GM19467 (cell line): ENCODE data around the gene YY2.
"Not testable (repeated sequence)": the region's sequence is repeated elsewhere in the genome, so short reads cannot be mapped to it uniquely, and the experiment has no call there.

ENCODE experiments used
- ATAC-seq: cut with Tn5 transposase; IDR thresholded peaks from one replicate; pipeline ENCODE4 v1.9.1; 2021; ENCODE audit warnings: mild to moderate bottlenecking, moderate library complexity; ENCODE audit not compliant: unreplicated experiment

The YY2 gene

GRCh38 chrX:21855937-21856415 is at the start of gene YY2:
YY2 (plus strand) TSS chrX:21855987; CDS start chrX:21856485, 498 bp downstream.
- no peak for ATAC-seq

DNA sequence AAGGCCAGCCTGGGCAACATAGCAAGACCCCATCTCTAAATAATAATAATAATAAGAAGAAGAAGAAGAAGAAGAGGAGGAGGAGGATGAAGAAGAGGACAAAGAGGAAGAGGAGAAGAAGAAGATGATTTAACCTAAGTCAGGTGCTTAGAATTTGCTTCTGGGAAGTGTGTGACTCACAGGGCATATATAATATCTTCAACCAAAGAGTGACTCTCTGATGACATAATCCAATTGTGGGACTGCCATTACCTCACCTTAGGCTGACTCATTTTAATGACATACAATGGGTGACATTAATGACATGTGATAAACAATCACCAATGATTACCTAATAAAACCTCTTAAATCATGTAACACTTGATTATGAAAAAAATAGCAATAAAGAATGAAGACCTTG is 49.1 kb upstream of the YY2 start:
- ATAC-seq: no peak

DNA sequence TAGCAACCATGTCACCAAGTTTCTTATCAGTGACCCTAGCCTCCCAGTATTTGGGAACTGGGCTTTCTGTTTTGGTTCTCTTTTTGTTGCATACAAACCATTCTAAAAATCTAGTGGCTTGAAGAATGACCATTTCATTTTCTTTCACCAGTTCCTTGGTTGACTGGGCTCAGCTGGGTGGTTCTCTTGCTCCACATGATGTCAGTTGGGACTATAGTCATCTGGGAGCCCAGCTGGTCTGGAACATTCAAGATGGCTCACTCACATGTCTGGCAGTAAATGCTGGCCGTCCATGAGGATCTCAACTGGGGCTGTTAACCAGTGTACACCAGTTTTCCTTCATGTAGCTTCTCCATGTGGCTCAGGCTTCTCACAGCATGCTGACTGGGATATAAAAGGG is 44.0 kb upstream of the YY2 start:
- ATAC-seq: no peak

- ATAC-seq: no peak
Measured at GRCh38 chrX:21812628-21813027, 43.2 kb upstream of the YY2 start.

DNA sequence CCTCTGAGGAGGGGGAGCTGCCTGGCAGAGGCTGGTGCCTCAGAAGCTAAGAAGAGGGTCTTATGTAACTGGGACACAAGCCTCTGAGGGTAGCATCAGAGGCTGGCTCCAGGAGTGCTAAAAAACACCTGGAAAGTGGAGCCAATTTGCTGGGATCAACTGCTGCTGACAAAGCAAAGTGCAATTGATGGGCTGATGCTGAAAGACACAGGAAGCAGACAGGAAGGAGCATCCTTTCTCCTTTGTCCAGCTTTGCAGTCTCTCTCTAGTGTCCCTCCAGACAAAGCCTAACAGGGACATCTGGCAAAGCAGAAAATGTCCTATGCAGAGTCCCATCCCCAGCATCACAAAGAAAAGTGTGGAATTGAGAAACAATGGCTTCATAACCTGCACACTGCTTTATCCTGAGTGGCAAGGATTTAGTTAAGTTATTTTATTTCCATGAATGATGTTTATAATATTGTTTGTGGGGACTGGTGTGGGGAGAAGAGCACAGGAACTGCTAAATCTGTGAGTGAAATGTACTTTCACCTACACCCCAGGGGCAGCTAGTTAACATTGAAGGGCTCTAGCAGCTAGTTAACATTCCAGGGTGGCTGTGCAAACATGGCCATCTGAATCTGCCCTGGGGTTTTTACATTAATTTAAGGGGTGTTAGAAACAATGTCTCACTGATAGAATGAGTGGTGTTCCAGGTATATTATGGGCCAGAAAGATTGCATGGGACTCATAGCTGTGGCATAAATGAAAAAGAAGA is 42.0 kb upstream of the YY2 start:
- ATAC-seq: no peak

GRCh38 chrX:21816136-21816535 is 39.7 kb upstream of the YY2 start:
- ATAC-seq: no peak

DNA sequence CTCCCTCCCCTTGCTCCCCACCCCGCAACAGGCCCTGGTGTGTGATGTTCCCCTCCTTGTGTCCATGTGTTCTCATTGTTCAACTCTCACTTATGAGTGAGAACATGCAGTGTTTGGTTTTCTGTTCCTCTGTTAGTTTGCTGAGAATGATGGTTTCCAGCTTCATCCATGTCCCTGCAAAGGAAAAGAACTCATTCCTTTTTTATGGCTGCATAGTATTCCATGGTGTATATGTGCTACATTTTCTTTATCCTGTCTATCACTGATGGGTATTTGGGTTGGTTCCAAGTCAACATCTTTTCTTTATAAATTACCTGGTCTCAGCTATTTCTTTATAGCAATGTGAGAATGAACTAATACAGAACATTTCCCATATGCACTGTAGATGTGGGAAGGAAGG is 35.6 kb upstream of the YY2 start:
- ATAC-seq: not testable (repeated sequence)

- no peak for ATAC-seq
Measured at GRCh38 chrX:21821875-21822274, 33.9 kb upstream of the YY2 start.

DNA sequence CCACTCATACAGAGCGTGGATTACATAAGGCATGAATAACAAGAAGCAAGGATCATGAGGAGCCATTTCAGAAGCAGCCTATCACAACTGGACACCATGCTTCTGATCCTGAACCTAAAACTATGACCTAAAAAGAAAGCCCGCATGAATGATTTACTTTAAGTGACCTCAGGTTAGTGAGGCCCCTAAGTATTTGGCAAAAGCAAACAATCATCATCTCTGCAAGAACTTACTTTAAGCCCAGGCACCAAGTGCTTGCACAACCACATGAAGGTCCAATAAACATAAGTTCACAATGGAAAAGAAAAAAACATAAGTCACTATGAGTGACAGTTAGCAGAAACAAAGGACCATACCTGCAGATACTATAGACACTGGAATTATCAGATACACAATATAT is 24.3 kb upstream of the YY2 start:
- ATAC-seq: no peak

GRCh38 chrX:21837056-21837455 is 18.7 kb upstream of the YY2 start:
- ATAC-seq: no peak

DNA sequence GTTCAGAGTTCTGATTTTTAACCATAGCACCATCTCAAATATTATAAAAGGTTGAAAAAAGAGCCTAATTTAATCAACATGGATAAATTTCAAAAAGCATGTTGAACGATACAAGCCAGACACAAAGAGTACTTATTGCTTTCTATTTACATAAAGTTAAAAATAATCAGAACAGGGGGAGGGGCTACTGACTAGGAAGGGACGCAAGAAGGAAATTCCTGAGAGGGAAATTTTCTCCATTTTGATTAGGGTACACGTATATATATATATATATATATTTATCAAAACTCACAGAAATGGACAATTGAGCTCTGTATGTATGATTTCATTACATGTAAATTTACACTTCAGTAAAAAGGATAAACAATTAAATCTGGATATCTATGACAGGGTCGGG is 16.9 kb upstream of the YY2 start:
- ATAC-seq: no peak

DNA sequence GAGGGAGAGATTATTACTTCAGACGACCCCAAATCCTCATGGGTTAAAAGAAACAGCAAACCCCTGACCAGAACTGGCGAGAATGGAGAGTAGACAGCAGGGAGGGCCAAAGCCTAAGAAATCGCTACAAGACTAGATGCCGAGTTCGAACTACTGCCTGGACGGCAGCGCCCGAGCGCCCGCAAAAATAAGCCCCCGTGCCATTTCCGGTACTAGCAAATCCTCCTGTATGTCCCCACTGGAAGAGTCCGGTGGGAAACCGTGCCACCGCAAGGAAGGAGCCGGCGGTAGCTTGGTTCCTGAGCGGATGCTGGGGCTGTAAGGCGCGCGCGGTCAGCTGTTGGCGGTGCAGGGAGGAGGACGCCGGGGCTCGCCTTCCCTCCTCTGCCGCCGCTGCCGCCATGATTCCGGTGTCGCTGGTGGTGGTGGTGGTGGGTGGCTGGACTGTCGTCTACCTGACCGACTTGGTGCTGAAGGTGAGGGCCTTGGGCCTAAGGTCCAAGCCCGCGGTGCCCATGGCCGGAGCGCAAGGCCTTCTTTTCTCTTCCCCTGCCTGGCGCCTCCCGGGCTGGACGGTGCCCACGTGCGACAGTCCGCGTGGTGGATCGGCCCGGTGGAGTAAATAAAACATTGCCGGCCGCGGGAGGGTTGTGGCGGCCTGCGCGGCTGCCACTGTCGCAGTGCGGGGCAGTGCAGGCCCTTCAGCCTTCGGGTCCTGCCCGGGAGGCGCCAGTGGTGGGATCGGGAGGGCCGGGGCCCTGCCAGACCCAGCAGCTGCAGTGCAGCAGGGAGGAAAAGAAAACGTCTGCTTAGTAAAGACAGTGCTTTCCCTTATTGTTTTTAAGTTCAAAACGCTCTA is 16.2 kb upstream of the YY2 start, which contains the start of gene MBTPS2:
MBTPS2 (plus strand) TSS at position 284 of the 859 bp plus-strand sequence; CDS start at position 402, 118 bp downstream.
- peak; percentile 68 for ATAC-seq

GRCh38 chrX:21840193-21840545 is 15.6 kb upstream of the YY2 start:
- ATAC-seq: peak; percentile 3

DNA sequence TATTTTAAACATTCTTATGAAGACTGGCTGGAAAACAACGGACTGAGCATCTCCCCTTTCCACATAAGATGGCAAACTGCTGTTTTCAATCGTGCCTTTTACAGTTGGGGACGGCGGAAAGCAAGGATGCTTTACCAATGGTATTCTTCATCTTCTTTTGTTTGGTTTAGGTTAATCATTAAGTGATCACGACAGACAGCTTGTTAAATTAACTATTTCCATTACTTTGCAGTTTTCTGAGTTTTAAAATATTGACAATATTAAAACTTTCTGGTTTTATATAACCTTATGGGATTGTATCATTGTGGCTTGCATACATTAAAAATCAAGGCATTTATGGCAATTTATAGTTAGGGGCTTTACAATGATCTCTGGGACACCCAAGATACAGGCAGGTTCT is 12.6 kb upstream of the YY2 start:
- ATAC-seq: no peak

- ATAC-seq: no peak
Measured at GRCh38 chrX:21845096-21845495, 10.7 kb upstream of the YY2 start.

DNA sequence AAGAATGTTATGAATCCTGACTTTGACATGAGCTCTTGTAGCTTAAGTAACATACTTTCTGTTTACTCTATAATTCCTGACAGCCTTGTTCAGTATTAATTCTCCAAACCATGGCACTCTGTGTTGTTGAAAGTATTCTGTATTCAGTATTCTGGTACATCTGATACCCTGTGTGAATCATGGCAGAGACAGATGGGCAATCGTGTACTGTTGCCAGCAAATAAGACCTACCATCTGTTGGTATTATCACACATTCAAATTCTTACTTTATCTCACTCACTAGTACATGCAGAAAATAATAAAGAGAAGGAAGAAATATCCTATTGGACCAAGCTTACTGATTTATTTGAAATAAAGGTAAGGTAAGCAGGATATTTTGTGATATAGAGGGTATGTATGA is 8.4 kb upstream of the YY2 start:
- ATAC-seq: no peak

GRCh38 chrX:21853578-21853977 is 2.2 kb upstream of the YY2 start:
- no peak for ATAC-seq

DNA sequence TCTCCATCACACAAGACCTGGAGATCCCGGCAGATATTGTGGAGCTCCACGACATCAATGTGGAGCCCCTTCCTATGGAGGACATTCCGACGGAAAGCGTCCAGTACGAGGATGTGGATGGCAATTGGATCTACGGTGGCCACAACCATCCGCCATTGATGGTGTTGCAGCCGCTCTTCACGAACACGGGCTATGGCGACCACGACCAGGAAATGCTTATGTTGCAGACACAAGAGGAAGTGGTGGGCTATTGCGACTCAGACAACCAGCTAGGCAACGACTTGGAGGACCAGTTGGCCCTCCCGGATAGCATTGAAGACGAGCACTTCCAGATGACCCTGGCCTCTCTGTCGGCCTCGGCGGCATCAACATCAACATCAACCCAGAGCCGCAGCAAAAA is 717 bp downstream of the YY2 start:
- ATAC-seq: no peak

GRCh38 chrX:21863241-21863640 is 7.5 kb downstream of the YY2 start:
- no peak for ATAC-seq

DNA sequence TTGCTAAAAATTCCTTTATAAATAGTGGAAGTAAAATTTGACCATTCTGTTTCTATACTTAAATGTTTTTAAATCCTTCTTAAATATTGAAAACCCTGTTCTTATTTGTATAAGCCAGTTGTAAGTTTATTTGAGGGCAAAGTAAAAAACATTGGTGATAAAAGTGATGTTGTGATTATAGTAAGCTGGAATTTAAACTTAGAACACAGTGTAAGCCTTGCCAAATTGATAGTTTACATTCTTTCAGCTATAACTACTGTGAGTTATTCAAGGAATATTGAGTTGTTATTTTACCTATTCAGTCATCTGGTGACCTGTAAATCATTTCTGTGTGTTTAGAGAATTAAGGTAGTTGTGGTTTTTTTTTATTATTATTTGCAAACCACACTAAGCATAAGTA is 9.6 kb downstream of the YY2 start:
- ATAC-seq: no peak

- no peak for ATAC-seq
Measured at GRCh38 chrX:21870494-21870893, 14.7 kb downstream of the YY2 start.
